Brain microvascular endothelial cell (primary cell): ENCODE data around the gene RNF166.

Source experiments
- DNase-seq: peaks from one replicate; pipeline ENCODE4 v3.0.0-alpha.2; 2020
- H3K27ac ChIP-seq: fragments of 250-450 bp; sonication (Bioruptor Pico); 2 replicates; pipeline ENCODE4 v1.5.1; 2020; ENCODE audit warnings: mild to moderate bottlenecking, moderate library complexity
- H3K27me3 ChIP-seq: fragments of 250-450 bp; sonication (Bioruptor Pico); replicated peaks from 2 replicates; pipeline ENCODE4 v1.5.1; 2020; ENCODE audit warnings: mild to moderate bottlenecking
- H3K36me3 ChIP-seq: fragments of 250-450 bp; sonication (Bioruptor Pico); replicated peaks from 2 replicates; pipeline ENCODE4 v1.5.1; 2020; ENCODE audit warnings: mild to moderate bottlenecking
- H3K4me3 ChIP-seq: 2 replicates; pipeline ENCODE4 v1.5.1; 2011; ENCODE audit warnings: low read depth, mild to moderate bottlenecking, control low read depth, low read length, moderate library complexity
- in situ Hi-C: cut with HindIII; loops from 2 replicates; pipeline ENCODE4 v1.10.0; 2017; ENCODE audit warnings: low sequenced_read_pairs, low pct_ligation_motif_present
- TF ChIP-seq, protein P1 (sequence below): IDR thresholded peaks from 2 replicates; pipeline ENCODE4 v1.5.1; 2011; ENCODE audit warnings: low read depth, mild to moderate bottlenecking, moderate library complexity, low read length, control low read depth, inconsistent platforms; ENCODE audit errors: missing control alignments

The RNF166 gene

GRCh38 chr16:88746506-88746905, 40.3 kb upstream of the RNF166 start:
- no peak overlapping the region for H3K27ac ChIP-seq

GRCh38 chr16:88744577-88745521, 38.6 kb upstream of the RNF166 start:
- Histone ChIP-seq H3K4me3 (no peak overlapping the region), H3K27ac (no peak overlapping the region), H3K27me3 (no peaks in the 10 kb centered on the region), H3K36me3 (peaks cover 33% of the 10 kb centered on the region)
- DNase-seq: no peak
- TF ChIP-seq, protein P1, sequence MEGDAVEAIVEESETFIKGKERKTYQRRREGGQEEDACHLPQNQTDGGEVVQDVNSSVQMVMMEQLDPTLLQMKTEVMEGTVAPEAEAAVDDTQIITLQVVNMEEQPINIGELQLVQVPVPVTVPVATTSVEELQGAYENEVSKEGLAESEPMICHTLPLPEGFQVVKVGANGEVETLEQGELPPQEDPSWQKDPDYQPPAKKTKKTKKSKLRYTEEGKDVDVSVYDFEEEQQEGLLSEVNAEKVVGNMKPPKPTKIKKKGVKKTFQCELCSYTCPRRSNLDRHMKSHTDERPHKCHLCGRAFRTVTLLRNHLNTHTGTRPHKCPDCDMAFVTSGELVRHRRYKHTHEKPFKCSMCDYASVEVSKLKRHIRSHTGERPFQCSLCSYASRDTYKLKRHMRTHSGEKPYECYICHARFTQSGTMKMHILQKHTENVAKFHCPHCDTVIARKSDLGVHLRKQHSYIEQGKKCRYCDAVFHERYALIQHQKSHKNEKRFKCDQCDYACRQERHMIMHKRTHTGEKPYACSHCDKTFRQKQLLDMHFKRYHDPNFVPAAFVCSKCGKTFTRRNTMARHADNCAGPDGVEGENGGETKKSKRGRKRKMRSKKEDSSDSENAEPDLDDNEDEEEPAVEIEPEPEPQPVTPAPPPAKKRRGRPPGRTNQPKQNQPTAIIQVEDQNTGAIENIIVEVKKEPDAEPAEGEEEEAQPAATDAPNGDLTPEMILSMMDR: no peak
- in situ Hi-C loops: no loop called here

More at GRCh38 chr16:88746506-88746905, 40.3 kb upstream of the RNF166 start:
- peaks cover 22% of the 10 kb centered on the region for H3K36me3 ChIP-seq
- in situ Hi-C loops: no loop called here
- no peak for DNase-seq
- H3K4me3 ChIP-seq: no peak overlapping the region
- TF ChIP-seq, protein P1: no peak
- no peaks in the 10 kb centered on the region for H3K27me3 ChIP-seq

- peaks cover 35% of the 10 kb centered on the region for H3K36me3 ChIP-seq
- peak; percentile 37 for DNase-seq
- no peak overlapping the region for H3K4me3 ChIP-seq
- TF ChIP-seq, protein P1: peak; percentile 94
- H3K27me3 ChIP-seq: no peaks in the 10 kb centered on the region
- in situ Hi-C loops: no loop called here
- H3K27ac ChIP-seq: no peak overlapping the region
These were observed 37.7 kb upstream of the RNF166 start for GRCh38 chr16:88743693-88744576.

GRCh38 chr16:88742896-88743605, 36.8 kb upstream of the RNF166 start:
- no peak for DNase-seq
- no peak overlapping the region for H3K4me3 ChIP-seq
- no peak overlapping the region for H3K27ac ChIP-seq
- TF ChIP-seq, protein P1: no peak
- in situ Hi-C loops: no loop called here
- no peaks in the 10 kb centered on the region for H3K27me3 ChIP-seq
- peaks cover 36% of the 10 kb centered on the region for H3K36me3 ChIP-seq

DNA sequence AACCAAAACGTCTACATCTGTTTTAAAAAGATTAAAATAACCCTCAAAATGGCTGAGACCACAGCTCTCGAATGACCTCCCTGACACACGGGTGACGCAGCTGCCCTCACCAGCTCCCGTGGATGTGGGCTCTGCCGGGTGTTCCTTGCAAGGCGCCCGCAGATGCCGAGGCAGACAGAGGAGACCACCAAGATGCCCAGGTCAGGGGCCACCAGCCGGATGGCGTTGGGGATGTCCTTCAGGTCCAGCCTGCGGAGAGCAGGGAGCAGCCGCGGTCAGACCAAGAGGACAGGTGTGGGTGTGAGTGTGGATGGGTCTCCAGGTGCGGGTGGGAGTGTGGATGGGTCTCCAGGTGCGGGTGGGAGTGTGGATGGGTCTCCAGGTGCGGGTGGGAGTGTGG, 35.2 kb upstream of the RNF166 start:
- Histone ChIP-seq H3K27me3 (no peaks in the 10 kb centered on the region), H3K27ac (no peak overlapping the region), H3K4me3 (no peak overlapping the region), H3K36me3 (peaks cover 40% of the 10 kb centered on the region)
- in situ Hi-C loops: no loop called here
- no peak for DNase-seq
- TF ChIP-seq, protein P1: no peak
